DOHH2 (cell line): Measurements from ENCODE around the gene WRNIP1.

ENCODE experiments used
- EZH2phosphoT487 ChIP-seq: fragments of 200-600 bp; sonication (generic); IDR thresholded peaks from 2 replicates; pipeline ENCODE4 v1.6.1; 2017; ENCODE audit warnings: borderline replicate concordance, mild to moderate bottlenecking, antibody characterized with exemption, low read length, moderate library complexity, mixed read lengths
- TF ChIP-seq, protein P1 (sequence below): fragments of 200-600 bp; sonication (generic); IDR thresholded peaks from one replicate; pipeline ENCODE4 v1.5.1; 2014; ENCODE audit warnings: antibody characterized with exemption, mild to moderate bottlenecking, low read depth, low read length; ENCODE audit not compliant: poor library complexity, severe bottlenecking

DNA sequence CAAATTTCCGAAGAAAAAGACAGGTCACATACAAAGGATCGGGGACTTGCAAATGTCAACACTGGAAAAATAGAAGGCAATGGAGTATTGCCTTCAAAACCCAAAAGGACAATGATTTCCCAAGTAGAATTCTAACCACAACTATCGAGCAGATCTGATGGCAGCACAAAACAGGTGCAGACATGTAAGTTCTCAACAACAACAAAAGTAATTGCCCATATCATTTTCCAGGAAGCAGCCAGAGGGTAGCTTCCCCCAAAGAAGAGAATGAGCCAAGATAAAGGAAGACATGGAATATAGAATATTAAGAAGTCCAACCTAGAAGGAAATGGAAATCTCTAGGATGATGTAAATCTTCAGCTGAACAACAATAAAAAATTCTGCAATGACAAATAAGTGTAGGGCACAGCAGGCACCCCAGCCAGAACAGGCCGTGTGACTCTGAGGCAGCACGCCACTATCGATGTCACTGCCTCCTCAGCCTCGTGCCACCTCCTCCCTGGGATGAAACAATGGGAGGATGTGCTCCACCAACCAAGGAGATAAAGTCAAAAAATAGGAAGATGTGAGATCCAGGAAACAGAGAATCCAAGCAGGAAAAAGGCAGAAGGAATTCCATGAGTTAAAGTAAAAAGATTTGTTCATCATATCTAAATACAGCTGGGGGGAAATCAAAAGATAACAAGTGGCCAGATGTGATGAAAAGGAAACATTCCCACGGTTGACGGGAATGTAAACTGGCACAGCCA lies 42.3 kb downstream of the WRNIP1 start:
- TF ChIP-seq, protein P1, sequence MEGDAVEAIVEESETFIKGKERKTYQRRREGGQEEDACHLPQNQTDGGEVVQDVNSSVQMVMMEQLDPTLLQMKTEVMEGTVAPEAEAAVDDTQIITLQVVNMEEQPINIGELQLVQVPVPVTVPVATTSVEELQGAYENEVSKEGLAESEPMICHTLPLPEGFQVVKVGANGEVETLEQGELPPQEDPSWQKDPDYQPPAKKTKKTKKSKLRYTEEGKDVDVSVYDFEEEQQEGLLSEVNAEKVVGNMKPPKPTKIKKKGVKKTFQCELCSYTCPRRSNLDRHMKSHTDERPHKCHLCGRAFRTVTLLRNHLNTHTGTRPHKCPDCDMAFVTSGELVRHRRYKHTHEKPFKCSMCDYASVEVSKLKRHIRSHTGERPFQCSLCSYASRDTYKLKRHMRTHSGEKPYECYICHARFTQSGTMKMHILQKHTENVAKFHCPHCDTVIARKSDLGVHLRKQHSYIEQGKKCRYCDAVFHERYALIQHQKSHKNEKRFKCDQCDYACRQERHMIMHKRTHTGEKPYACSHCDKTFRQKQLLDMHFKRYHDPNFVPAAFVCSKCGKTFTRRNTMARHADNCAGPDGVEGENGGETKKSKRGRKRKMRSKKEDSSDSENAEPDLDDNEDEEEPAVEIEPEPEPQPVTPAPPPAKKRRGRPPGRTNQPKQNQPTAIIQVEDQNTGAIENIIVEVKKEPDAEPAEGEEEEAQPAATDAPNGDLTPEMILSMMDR, result no peak
- TF ChIP-seq EZH2phosphoT487, result no peak
